CD4-positive, alpha-beta T cell (primary cell): ENCODE results near the gene EPS8L3. TPM values are rescaled to one million over a fixed set of nuclear protein-coding genes. Genes with fewer than 3 reads are reported as not detected.
A peak's percentile ranks its signal among the peaks of the same experiment; 100 is the strongest.

Experiments used
- ATAC-seq: fragments of 200-7000 bp; cut with Tn5 transposase; one replicate; pipeline ENCODE4 v1.10.0; 2022; ENCODE audit warnings: mild to moderate bottlenecking; ENCODE audit not compliant: poor library complexity
- CTCF ChIA-PET: fragments of 350-600 bp; sonication (Branson Sonifier 250); formaldehyde crosslinking; loops from one replicate; lab custom pipeline; 2021; ENCODE audit warnings: antibody characterized with exemption, inconsistent platforms; lab: Charles Lee
- POLR2A ChIA-PET: fragments of 350-600 bp; sonication (Branson Sonifier 250); formaldehyde crosslinking; loops from one replicate; lab custom pipeline; 2021; ENCODE audit warnings: antibody characterized with exemption, inconsistent platforms; lab: Charles Lee
- DNase-seq, 14 experiments: peaks; one replicate each; pipeline ENCODE4 v3.0.0-alpha.2; 2013 to 2020; ENCODE audit warnings: mixed read lengths in 2 of 14
- H3K27ac ChIP-seq, 2 donors: one replicate each; pipeline versions ENCODE4 v1.5.1 to v1.7.0; 2013; ENCODE audit warnings: low read length in 2 of 2, low read depth in 1 of 2, mild to moderate bottlenecking in 1 of 2
- H3K27me3 ChIP-seq, 2 experiments: 1 replicate in 1 of 2; 2 replicates in 1 of 2; pipeline versions ENCODE4 v1.6.1 to v1.7.0; 2013; ENCODE audit warnings: low read length in 2 of 2, control low read depth in 1 of 2, mild to moderate bottlenecking in 1 of 2, moderate library complexity in 1 of 2; ENCODE audit not compliant: insufficient read depth in 2 of 2, control insufficient read depth in 1 of 2
- H3K36me3 ChIP-seq: one replicate; pipeline ENCODE4 v1.6.1; 2013; ENCODE audit warnings: low read length, control low read depth; ENCODE audit not compliant: insufficient read depth
- H3K4me1 ChIP-seq: one replicate; pipeline ENCODE4 v1.6.1; 2013; ENCODE audit warnings: low read length, control low read depth; ENCODE audit not compliant: insufficient read depth
- H3K4me3 ChIP-seq: one replicate; pipeline ENCODE4 v1.5.1; 2013; ENCODE audit warnings: mild to moderate bottlenecking, low read length, moderate library complexity
- H3K9me3 ChIP-seq, 2 experiments: 1 replicate in 1 of 2; 2 replicates in 1 of 2; pipeline versions ENCODE4 v1.6.1 to v1.7.0; 2013; ENCODE audit warnings: low read length in 2 of 2, mild to moderate bottlenecking in 2 of 2, control low read depth in 1 of 2, moderate library complexity in 1 of 2; ENCODE audit not compliant: control insufficient read depth in 1 of 2, insufficient read depth in 1 of 2
- H3K27ac Mint-ChIP-seq: one replicate; pipeline ENCODE4 v1.8.0; 2020; ENCODE audit warnings: mixed read lengths
- H3K27me3 Mint-ChIP-seq: one replicate; pipeline ENCODE4 v1.8.0; 2021; ENCODE audit warnings: mixed read lengths
- H3K36me3 Mint-ChIP-seq: one replicate; pipeline ENCODE4 v1.8.0; 2021; ENCODE audit warnings: low read depth, mixed read lengths
- H3K4me1 Mint-ChIP-seq: one replicate; pipeline ENCODE4 v1.8.0; 2021; ENCODE audit warnings: low read depth, mixed read lengths
- H3K4me3 Mint-ChIP-seq: one replicate; pipeline ENCODE4 v1.8.0; 2020; ENCODE audit warnings: mild to moderate bottlenecking, mixed read lengths
- H3K9me3 Mint-ChIP-seq: one replicate; pipeline ENCODE4 v1.8.0; 2020; ENCODE audit warnings: mixed read lengths
- CTCF ChIP-seq: fragments of 200-600 bp; IDR thresholded peaks from one replicate; pipeline ENCODE4 v1.8.0; 2022; ENCODE audit warnings: antibody characterized with exemption, mild to moderate bottlenecking
- intact Hi-C, 2 experiments: fragments of 100-400 bp; cut with DNase I in 1 of 2; cut with micrococcal nuclease in 1 of 2; formaldehyde crosslinking; loops; one replicate each; pipeline versions ENCODE4 v1.15.1 to v1.9.0; 2023 to 2025; cut with DNase I, micrococcal nuclease
- total RNA-seq, 174 experiments: library from RNA in 2 of 174; stranded (reverse) in 2 of 174; gene quantifications; one replicate each; pipeline ENCODE4 v1.2.3 and lab custom pipeline; 2021 to 2026

The EPS8L3 gene
- total RNA-seq, 2 experiments from 2014 or later, result not detected

- Histone ChIP-seq H3K36me3 (no peaks in the 10 kb centered on the region), H3K27me3 (no peaks in the 10 kb centered on the region), H3K9me3 (no peaks in the 10 kb centered on the region), H3K4me1 (peaks cover 86% of the 10 kb centered on the region), H3K4me3 (no peak overlapping the region), H3K27ac (peak overlapping the region in 1 of 2 donors; percentile 37)
- H3K36me3 Mint-ChIP-seq, result no peaks in the 10 kb centered on the region
- H3K4me3 Mint-ChIP-seq, result no peak overlapping the region
- H3K4me1 Mint-ChIP-seq, result peaks cover 78% of the 10 kb centered on the region
- no peak for TF ChIP-seq CTCF
- intact Hi-C loops, result loop anchor here in 1 of 2 experiments (5.0 kb wide), 1 partner anchor 114 kb away; no protein-coding TSS in a partner anchor
- H3K27ac Mint-ChIP-seq, result peak overlapping the region; percentile 45
- ChIA-PET CTCF (interaction anchor here (1.5 to 3.1 kb wide), 3 partner anchors 8 to 191 kb away, joined by 5 to 31 read pairs (median 11); partner anchors contain the start of gene AHCYL1), POLR2A (interaction anchor here (1.4 to 3.7 kb wide), 2 partner anchors 8 to 191 kb away, joined by 4 to 52 read pairs; partner anchors contain the start of gene AHCYL1)
- peak in 1 of 14 experiments; percentile 22 for DNase-seq
- no peaks in the 10 kb centered on the region for H3K9me3 Mint-ChIP-seq
- H3K27me3 Mint-ChIP-seq, result no peaks in the 10 kb centered on the region
- ATAC-seq, result no peak
These were observed 29.4 kb upstream of the EPS8L3 start for GRCh38 chr1:109793089-109793485.

- no peaks in the 10 kb centered on the region for H3K36me3 ChIP-seq
- TF ChIP-seq CTCF, result no peak
- intact Hi-C loops, result loop anchor here in 1 of 2 experiments (5.0 kb wide), 1 partner anchor 115 kb away; no protein-coding TSS in a partner anchor
- Mint-ChIP-seq H3K9me3 (no peaks in the 10 kb centered on the region), H3K27me3 (no peaks in the 10 kb centered on the region), H3K4me3 (no peak overlapping the region), H3K4me1 (peaks cover 69% of the 10 kb centered on the region), H3K36me3 (no peaks in the 10 kb centered on the region), H3K27ac (no peak overlapping the region)
- peaks cover 81% of the 10 kb centered on the region for H3K4me1 ChIP-seq
- ChIA-PET CTCF (interaction anchor here (1.5 to 3.1 kb wide), 3 partner anchors 9 to 192 kb away, joined by 5 to 31 read pairs (median 11); partner anchors contain the start of gene AHCYL1), POLR2A (interaction anchor here (2.6 to 3.7 kb wide), 2 partner anchors 9 to 116 kb away, joined by 5 to 52 read pairs; no protein-coding TSS in a partner anchor)
- DNase-seq (peak in 2 of 14 experiments; percentile 16 to 29), ATAC-seq (no peak)
- H3K27ac ChIP-seq, result no peak overlapping the region
- no peak overlapping the region for H3K4me3 ChIP-seq
- H3K27me3 ChIP-seq, result no peaks in the 10 kb centered on the region
- H3K9me3 ChIP-seq, result no peaks in the 10 kb centered on the region
These were observed 28.5 kb upstream of the EPS8L3 start for GRCh38 chr1:109792056-109792831.

- TF ChIP-seq CTCF, result no peak
- Mint-ChIP-seq H3K27me3 (no peaks in the 10 kb centered on the region), H3K27ac (peak overlapping the region; percentile 66), H3K4me1 (peaks cover 63% of the 10 kb centered on the region), H3K36me3 (no peaks in the 10 kb centered on the region), H3K4me3 (no peak overlapping the region), H3K9me3 (no peaks in the 10 kb centered on the region)
- Histone ChIP-seq H3K4me1 (peaks cover 78% of the 10 kb centered on the region), H3K36me3 (no peaks in the 10 kb centered on the region), H3K27me3 (no peaks in the 10 kb centered on the region), H3K4me3 (no peak overlapping the region), H3K9me3 (no peaks in the 10 kb centered on the region), H3K27ac (no peak overlapping the region)
- POLR2A ChIA-PET, result interaction anchor here (1.1 to 3.7 kb wide), 8 partner anchors 10 to 243 kb away, joined by 4 to 52 read pairs (median 7); partner anchors contain the start of genes AHCYL1 and GNAI3
- intact Hi-C loops, result loop anchor here in 1 of 2 experiments (5.0 kb wide), 1 partner anchor 116 kb away; no protein-coding TSS in a partner anchor
- DNase-seq, result peak in 2 of 14 experiments; percentile 8 to 29
- ATAC-seq, result no peak
- CTCF ChIA-PET, result interaction anchor here (0.6 to 3.1 kb wide), 10 partner anchors 10 to 192 kb away, joined by 3 to 31 read pairs (median 4); partner anchors contain the start of gene AHCYL1
These were observed 27.8 kb upstream of the EPS8L3 start for GRCh38 chr1:109791495-109792043.
